Measurements from ENCODE around the gene TMEM8B.

DNA sequence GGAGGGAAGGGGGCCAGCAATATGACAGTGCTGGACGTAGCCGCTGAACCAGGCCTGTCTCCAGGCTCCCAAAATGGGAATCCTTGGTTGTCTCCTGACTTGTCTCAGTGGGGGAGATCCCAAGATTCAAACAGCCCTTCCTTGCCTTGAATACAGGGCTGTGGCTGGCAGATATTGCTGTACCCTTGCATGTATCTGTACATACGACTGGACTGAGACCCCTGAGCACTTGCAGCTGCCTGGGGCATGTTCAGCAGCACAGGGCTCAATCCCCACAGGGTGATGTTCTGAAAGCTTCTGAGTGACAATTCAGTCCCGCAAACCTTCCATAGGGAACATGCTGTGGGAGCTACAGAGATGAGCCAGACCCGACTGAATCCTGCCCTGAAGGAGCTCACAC is 27.9 kb downstream of the TMEM8B start:
- TF ChIP-seq, protein P1, sequence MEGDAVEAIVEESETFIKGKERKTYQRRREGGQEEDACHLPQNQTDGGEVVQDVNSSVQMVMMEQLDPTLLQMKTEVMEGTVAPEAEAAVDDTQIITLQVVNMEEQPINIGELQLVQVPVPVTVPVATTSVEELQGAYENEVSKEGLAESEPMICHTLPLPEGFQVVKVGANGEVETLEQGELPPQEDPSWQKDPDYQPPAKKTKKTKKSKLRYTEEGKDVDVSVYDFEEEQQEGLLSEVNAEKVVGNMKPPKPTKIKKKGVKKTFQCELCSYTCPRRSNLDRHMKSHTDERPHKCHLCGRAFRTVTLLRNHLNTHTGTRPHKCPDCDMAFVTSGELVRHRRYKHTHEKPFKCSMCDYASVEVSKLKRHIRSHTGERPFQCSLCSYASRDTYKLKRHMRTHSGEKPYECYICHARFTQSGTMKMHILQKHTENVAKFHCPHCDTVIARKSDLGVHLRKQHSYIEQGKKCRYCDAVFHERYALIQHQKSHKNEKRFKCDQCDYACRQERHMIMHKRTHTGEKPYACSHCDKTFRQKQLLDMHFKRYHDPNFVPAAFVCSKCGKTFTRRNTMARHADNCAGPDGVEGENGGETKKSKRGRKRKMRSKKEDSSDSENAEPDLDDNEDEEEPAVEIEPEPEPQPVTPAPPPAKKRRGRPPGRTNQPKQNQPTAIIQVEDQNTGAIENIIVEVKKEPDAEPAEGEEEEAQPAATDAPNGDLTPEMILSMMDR (IDR thresholded peaks at IDR 0.05; ENCODE audit: low read depth, low read length): no peak
- no peak for TF ChIP-seq POLR2A (IDR thresholded peaks at IDR 0.05; ENCODE audit: extremely low read depth, insufficient read length)
